ENCODE data around the gene TMEM240.

GRCh38 chr1:1554926-1555915 is 14.8 kb upstream of the TMEM240 start:
- no peak for TF ChIP-seq SP4 (IDR thresholded peaks at IDR 0.05; ENCODE audit: low read length)
- TF ChIP-seq GTF2F1 (IDR thresholded peaks at IDR 0.05; ENCODE audit: borderline replicate concordance, low read depth, low read length), result no peak
- TF ChIP-seq CTCF (IDR thresholded peaks at IDR 0.05; ENCODE audit: control extremely low read depth in 1 of 3, insufficient read depth in 1 of 3, low read depth in 1 of 3, low read length in 3 of 3), result no peak
